ENCODE data around the gene OPTN.

DNA sequence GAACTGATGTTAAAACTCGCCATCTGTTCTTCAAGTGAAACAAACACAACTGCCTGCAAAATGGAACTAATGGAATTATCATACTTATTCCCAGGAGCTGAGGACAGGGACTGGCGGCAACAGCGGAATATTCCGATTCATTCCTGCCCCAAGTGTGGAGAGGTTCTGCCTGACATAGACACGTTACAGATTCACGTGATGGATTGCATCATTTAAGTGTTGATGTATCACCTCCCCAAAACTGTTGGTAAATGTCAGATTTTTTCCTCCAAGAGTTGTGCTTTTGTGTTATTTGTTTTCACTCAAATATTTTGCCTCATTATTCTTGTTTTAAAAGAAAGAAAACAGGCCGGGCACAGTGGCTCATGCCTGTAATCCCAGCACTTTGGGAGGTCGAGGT lies 36.7 kb downstream of the OPTN start:
- TF ChIP-seq POLR2A (IDR thresholded peaks at IDR 0.05) (no peak), CTCF (IDR thresholded peaks at IDR 0.05) (no peak)
